Loucy (cell line): ENCODE measurements around the gene FAM217A.

ENCODE experiments used
- H2AFZ ChIP-seq: fragments of 200-600 bp; sonication (generic); 2 replicates; pipeline ENCODE4 v1.6.0; 2016; ENCODE audit warnings: antibody characterized with exemption, mild to moderate bottlenecking, low read length, moderate library complexity
- H3F3A ChIP-seq: fragments of 200-600 bp; 2 replicates; pipeline ENCODE4 v1.6.0; 2016; ENCODE audit warnings: antibody characterized with exemption, low read depth, mild to moderate bottlenecking
- H3K27me3 ChIP-seq: fragments of 200-600 bp; sonication (generic); 2 replicates; pipeline ENCODE4 v1.6.1; 2014; ENCODE audit warnings: low read length, mild to moderate bottlenecking; ENCODE audit not compliant: insufficient read depth, poor library complexity, severe bottlenecking
- H3K36me3 ChIP-seq: fragments of 200-600 bp; sonication (generic); 2 replicates; pipeline ENCODE4 v1.6.1; 2016; ENCODE audit warnings: low read length; ENCODE audit not compliant: insufficient read depth
- H3K4me1 ChIP-seq: fragments of 200-600 bp; sonication (generic); 2 replicates; pipeline ENCODE4 v1.5.1; 2014; ENCODE audit warnings: low read length, mild to moderate bottlenecking; ENCODE audit not compliant: insufficient read depth, poor library complexity, severe bottlenecking
- H3K4me2 ChIP-seq: fragments of 200-600 bp; sonication (generic); 2 replicates; pipeline ENCODE4 v1.6.0; 2014; ENCODE audit warnings: antibody characterized with exemption, low read length, low read depth, mild to moderate bottlenecking; ENCODE audit not compliant: poor library complexity, severe bottlenecking
- H3K4me3 ChIP-seq: fragments of 200-600 bp; sonication (generic); 2 replicates; pipeline ENCODE4 v1.5.1; 2014; ENCODE audit warnings: low read length, mild to moderate bottlenecking, mixed read lengths; ENCODE audit not compliant: poor library complexity, severe bottlenecking
- H3K79me2 ChIP-seq: fragments of 200-600 bp; sonication (generic); 2 replicates; pipeline ENCODE4 v1.6.1; 2014; ENCODE audit warnings: low read length; ENCODE audit not compliant: insufficient read depth
- H3K9ac ChIP-seq: fragments of 200-600 bp; sonication (generic); 2 replicates; pipeline ENCODE4 v1.6.0; 2014; ENCODE audit warnings: mild to moderate bottlenecking, low read depth, low read length, moderate library complexity; ENCODE audit not compliant: poor library complexity, severe bottlenecking
- H3K9me2 ChIP-seq: fragments of 200-600 bp; sonication (generic); replicated peaks from 2 replicates; pipeline ENCODE4 v1.6.1; 2016; ENCODE audit warnings: low read depth, low read length, mixed read lengths
- H3K9me3 ChIP-seq: fragments of 200-600 bp; sonication (generic); 2 replicates; pipeline ENCODE4 v1.6.1; 2014; ENCODE audit warnings: mild to moderate bottlenecking, antibody characterized with exemption, low read length, low read depth; ENCODE audit not compliant: insufficient read depth
- H4K20me1 ChIP-seq: fragments of 200-600 bp; sonication (generic); 2 replicates; pipeline ENCODE4 v1.6.0; 2014; ENCODE audit warnings: antibody characterized with exemption, low read length, mild to moderate bottlenecking; ENCODE audit not compliant: insufficient read depth, poor library complexity, severe bottlenecking
- EZH2phosphoT487 ChIP-seq: fragments of 200-600 bp; IDR thresholded peaks from 2 replicates; pipeline ENCODE4 v1.6.1; 2018; ENCODE audit warnings: antibody characterized with exemption, mild to moderate bottlenecking, moderate library complexity, borderline replicate concordance
- TF ChIP-seq, protein P1 (sequence below): fragments of 200-600 bp; sonication (generic); conservative IDR thresholded peaks from 2 replicates; pipeline ENCODE4 v1.5.1; 2014; ENCODE audit warnings: mild to moderate bottlenecking, antibody characterized with exemption, low read length

Gene FAM217A

DNA sequence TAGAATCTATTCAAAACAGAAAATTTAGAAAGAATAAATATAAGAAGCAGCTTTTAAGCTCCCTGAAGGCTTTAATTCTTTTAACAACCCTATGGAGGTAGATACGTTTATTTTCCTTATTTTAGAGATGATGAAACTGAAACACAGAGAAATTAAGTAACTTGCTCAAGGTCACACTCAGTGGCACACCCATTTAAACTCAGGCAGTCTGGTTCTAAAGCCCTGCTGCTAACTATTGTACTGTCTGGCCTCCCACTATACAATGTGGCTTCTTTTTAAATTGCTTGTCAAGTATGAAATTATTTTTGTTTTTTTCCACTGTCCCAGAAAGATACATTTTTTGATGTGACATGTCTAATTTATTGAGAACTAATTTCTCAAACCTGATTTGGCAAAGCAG lies 55.7 kb downstream of the FAM217A start:
- Histone ChIP-seq H3K4me3 (peak overlapping the region; percentile 98), H3K4me1 (peaks cover 53% of the 10 kb centered on the region), H3K27me3 (no peaks in the 10 kb centered on the region), H4K20me1 (peaks cover 65% of the 10 kb centered on the region), H3K4me2 (peak overlapping the region; percentile 84), H3K79me2 (peaks cover 82% of the 10 kb centered on the region), H3K9ac (peak overlapping the region; percentile 93), H3K36me3 (no peaks in the 10 kb centered on the region), H3F3A (peaks cover 12% of the 10 kb centered on the region), H3K9me3 (no peaks in the 10 kb centered on the region), H3K9me2 (no peaks in the 10 kb centered on the region), H2AFZ (no peak overlapping the region)
- TF ChIP-seq, protein P1, sequence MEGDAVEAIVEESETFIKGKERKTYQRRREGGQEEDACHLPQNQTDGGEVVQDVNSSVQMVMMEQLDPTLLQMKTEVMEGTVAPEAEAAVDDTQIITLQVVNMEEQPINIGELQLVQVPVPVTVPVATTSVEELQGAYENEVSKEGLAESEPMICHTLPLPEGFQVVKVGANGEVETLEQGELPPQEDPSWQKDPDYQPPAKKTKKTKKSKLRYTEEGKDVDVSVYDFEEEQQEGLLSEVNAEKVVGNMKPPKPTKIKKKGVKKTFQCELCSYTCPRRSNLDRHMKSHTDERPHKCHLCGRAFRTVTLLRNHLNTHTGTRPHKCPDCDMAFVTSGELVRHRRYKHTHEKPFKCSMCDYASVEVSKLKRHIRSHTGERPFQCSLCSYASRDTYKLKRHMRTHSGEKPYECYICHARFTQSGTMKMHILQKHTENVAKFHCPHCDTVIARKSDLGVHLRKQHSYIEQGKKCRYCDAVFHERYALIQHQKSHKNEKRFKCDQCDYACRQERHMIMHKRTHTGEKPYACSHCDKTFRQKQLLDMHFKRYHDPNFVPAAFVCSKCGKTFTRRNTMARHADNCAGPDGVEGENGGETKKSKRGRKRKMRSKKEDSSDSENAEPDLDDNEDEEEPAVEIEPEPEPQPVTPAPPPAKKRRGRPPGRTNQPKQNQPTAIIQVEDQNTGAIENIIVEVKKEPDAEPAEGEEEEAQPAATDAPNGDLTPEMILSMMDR: no peak

DNA sequence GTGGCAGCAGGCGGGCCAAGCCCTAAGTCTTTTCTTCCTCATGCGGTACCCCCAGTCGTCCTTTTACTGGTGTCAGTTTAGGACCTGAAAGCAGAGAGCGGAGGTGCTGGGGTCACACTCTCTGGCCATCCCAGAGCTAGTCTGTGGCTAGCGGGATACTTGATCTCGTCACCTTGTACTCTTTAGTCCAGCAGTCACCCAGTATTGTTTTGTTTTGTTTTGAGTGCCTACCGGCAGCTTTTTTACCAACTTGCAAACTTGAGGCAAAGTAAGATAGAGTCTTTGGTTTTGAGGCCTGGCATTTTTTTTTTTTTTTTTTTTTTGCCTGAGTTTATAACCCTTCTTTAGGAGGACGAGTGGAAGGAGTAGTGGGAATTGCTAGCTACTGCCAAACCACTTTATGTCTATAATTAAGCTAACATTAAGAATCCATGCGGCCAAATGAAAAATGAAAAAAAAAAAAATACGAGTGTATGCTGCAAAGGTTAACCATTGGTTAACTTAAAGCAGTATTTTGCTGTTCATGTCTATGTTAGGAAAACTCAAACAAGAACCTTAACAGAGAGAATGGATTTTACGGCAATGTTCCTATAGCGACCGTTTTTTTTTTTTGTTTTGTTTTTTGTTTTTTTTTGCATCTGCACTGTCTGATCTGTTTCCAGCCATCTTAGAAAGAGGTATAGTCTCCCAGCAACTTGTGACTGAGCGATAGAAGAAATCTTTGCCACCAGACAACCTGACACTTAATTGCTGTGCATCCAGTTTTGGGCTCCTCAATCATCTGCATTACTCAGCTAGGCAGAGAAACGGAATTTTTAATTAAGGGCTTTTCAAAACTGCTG lies 56.9 kb downstream of the FAM217A start:
- Histone ChIP-seq H3K36me3 (no peaks in the 10 kb centered on the region), H3K4me3 (peak overlapping the region; percentile 98), H3K4me1 (peaks cover 51% of the 10 kb centered on the region), H3F3A (peaks cover 17% of the 10 kb centered on the region), H3K27me3 (no peaks in the 10 kb centered on the region), H4K20me1 (peaks cover 55% of the 10 kb centered on the region), H2AFZ (no peak overlapping the region), H3K4me2 (peak overlapping the region; percentile 84), H3K9ac (peak overlapping the region; percentile 93), H3K9me2 (no peaks in the 10 kb centered on the region), H3K9me3 (no peaks in the 10 kb centered on the region), H3K79me2 (peaks cover 81% of the 10 kb centered on the region)
- TF ChIP-seq, protein P1: no peak
- no peak for TF ChIP-seq EZH2phosphoT487

DNA sequence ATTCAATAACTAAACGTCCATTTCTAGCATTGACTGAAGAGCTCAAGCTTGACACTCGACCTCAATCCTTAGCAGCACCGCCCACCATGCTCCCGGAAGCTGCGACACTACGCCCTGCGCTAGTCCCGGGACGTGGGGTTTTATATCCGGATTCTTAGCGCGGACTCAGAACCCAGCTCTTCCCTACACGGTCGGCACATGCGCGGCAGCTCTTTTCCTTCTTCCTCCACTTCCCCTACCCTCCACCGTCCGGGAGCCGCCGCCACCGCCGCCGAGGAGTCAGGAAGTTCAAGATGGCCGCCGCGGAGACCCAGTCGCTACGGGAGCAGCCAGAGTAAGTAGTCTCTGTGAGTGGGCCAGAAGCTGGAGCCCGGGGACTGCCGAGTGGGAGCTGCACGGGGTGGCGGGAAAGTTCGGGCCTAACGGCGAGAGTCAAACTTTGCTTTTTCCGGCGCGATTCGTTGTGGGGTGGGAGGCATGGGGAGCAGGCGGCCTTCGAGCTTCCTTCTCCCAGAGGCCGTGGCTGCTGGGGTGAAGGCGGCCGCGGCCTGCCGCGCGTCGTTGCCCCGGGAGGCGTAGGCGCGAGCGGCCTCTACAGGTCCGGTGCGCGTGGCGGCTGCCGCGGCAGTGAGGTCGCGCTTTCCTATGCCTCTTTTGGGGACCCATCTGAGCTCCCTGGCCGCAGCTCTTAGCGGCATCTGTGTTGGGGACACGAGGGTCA lies 57.6 kb downstream of the FAM217A start:
- TF ChIP-seq, protein P1: peak; percentile 47; the same call in 1 of the 2 replicates
- no peak for TF ChIP-seq EZH2phosphoT487
- H3K4me1 ChIP-seq: peaks cover 45% of the 10 kb centered on the region
- no peaks in the 10 kb centered on the region for H3K9me3 ChIP-seq
- no peaks in the 10 kb centered on the region for H3K27me3 ChIP-seq
- H4K20me1 ChIP-seq: peaks cover 47% of the 10 kb centered on the region
- peak overlapping the region; percentile 93 for H3K9ac ChIP-seq
- no peaks in the 10 kb centered on the region for H3K36me3 ChIP-seq
- peak overlapping the region; percentile 98 for H3K4me3 ChIP-seq
- peak overlapping the region; percentile 84 for H3K4me2 ChIP-seq
- H2AFZ ChIP-seq: peak overlapping the region; percentile 76; the same call in 1 of the 2 replicates
- no peaks in the 10 kb centered on the region for H3K9me2 ChIP-seq
- H3K79me2 ChIP-seq: peaks cover 81% of the 10 kb centered on the region
- peaks cover 17% of the 10 kb centered on the region for H3F3A ChIP-seq
